Progenitor cell of endocrine pancreas (in vitro differentiated cells): ENCODE results near the gene KIAA0586. TPM values are rescaled to one million over a fixed set of nuclear protein-coding genes. Genes with fewer than 3 reads are reported as not detected.

Source experiments
- DNase-seq: peaks from one replicate; pipeline ENCODE4 v3.0.0; 2021; ENCODE audit warnings: low spot score; ENCODE audit not compliant: unreplicated experiment
- H3K27ac Mint-ChIP-seq: 2 replicates; pipeline ENCODE4 v1.8.0; 2021; ENCODE audit warnings: mild to moderate bottlenecking, moderate library complexity, mixed read lengths
- H3K27me3 Mint-ChIP-seq: 2 replicates; pipeline ENCODE4 v1.8.0; 2021; ENCODE audit warnings: mixed read lengths
- H3K36me3 Mint-ChIP-seq: 2 replicates; pipeline ENCODE4 v1.8.0; 2022; ENCODE audit warnings: mixed read lengths; ENCODE audit not compliant: insufficient read depth
- H3K4me1 Mint-ChIP-seq: 2 replicates; pipeline ENCODE4 v1.8.0; 2021; ENCODE audit warnings: low read depth, mixed read lengths
- H3K4me3 Mint-ChIP-seq: 2 replicates; pipeline ENCODE4 v1.8.0; 2021; ENCODE audit warnings: low read depth, mild to moderate bottlenecking, moderate library complexity, mixed read lengths
- H3K9me3 Mint-ChIP-seq: 2 replicates; pipeline ENCODE4 v1.8.0; 2021; ENCODE audit warnings: low read depth, mixed read lengths
- CTCF ChIP-seq: fragments of 200-600 bp; sonication (generic); IDR thresholded peaks from one replicate; pipeline ENCODE4 v1.5.0; 2021; ENCODE audit warnings: antibody characterized with exemption, mild to moderate bottlenecking; ENCODE audit not compliant: unreplicated experiment
- total RNA-seq: library from RNA; stranded (reverse); gene quantifications from 2 replicates; pipeline ENCODE4 v1.2.1, GENCODE V29; 2021

The KIAA0586 gene
- total RNA-seq, 1 donor from 2014 or later, result 17.7 TPM

- peaks cover 13% of the 10 kb centered on the region for H3K27me3 Mint-ChIP-seq
- no peak for DNase-seq
- TF ChIP-seq CTCF, result no peak
- no peak overlapping the region for H3K4me3 Mint-ChIP-seq
- H3K4me1 Mint-ChIP-seq, result peaks cover 3% of the 10 kb centered on the region
- H3K9me3 Mint-ChIP-seq, result no peaks in the 10 kb centered on the region
- no peak overlapping the region for H3K27ac Mint-ChIP-seq
- H3K36me3 Mint-ChIP-seq, result peaks cover 4% of the 10 kb centered on the region
Measured at GRCh38 chr14:58398495-58398894, 29.0 kb upstream of the KIAA0586 start.

GRCh38 chr14:58398895-58399294 lies 28.6 kb upstream of the KIAA0586 start:
- no peak overlapping the region for H3K4me3 Mint-ChIP-seq
- no peak for DNase-seq
- peaks cover 3% of the 10 kb centered on the region for H3K4me1 Mint-ChIP-seq
- peaks cover 10% of the 10 kb centered on the region for H3K27me3 Mint-ChIP-seq
- no peaks in the 10 kb centered on the region for H3K9me3 Mint-ChIP-seq
- H3K36me3 Mint-ChIP-seq, result peaks cover 4% of the 10 kb centered on the region
- TF ChIP-seq CTCF, result no peak
- H3K27ac Mint-ChIP-seq, result no peak overlapping the region

- TF ChIP-seq CTCF, result no peak
- Mint-ChIP-seq H3K36me3 (peaks cover 7% of the 10 kb centered on the region), H3K9me3 (no peaks in the 10 kb centered on the region), H3K27me3 (peaks cover 6% of the 10 kb centered on the region), H3K4me3 (no peak overlapping the region), H3K4me1 (no peaks in the 10 kb centered on the region), H3K27ac (no peak overlapping the region)
- DNase-seq, result no peak
Measured at GRCh38 chr14:58401587-58401986, 25.9 kb upstream of the KIAA0586 start.

DNA sequence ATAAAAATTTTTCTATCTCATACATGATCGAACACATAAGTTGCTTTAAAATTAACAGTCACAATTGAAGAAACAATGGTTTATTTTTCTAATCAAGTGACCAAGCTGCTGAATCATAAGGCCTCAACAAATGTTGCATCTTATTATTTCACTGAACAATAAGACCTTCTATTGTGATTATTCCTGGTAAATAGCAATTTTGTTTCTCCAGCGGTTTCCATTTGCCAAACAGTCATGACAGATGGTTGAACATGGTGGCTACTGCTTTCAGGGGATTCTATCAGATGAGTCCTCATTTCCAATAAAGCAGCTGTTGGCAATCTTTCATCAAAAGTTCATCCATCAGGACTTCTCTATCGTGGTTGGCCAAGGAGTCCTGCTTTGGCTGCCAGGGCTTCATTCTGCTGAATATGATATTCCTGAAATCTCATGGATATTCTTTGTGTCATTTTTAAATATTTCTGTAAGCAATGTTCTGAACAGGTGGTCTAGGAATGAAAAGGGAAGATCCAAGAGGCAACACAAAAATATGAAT lies 18.8 kb upstream of the KIAA0586 start:
- Mint-ChIP-seq H3K4me3 (no peak overlapping the region), H3K9me3 (peaks cover 2% of the 10 kb centered on the region), H3K36me3 (peaks cover 19% of the 10 kb centered on the region), H3K27me3 (no peaks in the 10 kb centered on the region), H3K27ac (no peak overlapping the region), H3K4me1 (peaks cover 3% of the 10 kb centered on the region)
- DNase-seq, result no peak
- TF ChIP-seq CTCF, result no peak

DNA sequence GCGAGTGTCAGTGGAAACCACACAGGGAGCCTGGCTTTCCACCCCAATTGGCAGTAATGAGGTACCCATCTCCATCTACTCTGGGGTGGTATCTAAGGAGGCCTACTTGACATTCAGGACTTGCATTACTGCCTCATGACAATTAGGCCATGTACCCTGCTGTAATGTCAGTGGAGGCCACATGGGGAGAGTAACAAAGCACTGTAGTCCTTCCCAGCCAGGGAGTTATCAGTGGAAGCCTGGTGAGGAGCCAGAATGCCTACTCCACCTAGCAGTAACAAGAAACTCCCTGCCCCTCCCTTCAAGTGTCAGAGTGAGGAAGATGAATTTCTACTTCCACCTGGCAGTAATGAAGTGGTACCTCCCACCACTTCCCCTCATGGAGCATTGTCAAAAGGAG lies 12.7 kb upstream of the KIAA0586 start:
- H3K4me3 Mint-ChIP-seq, result no peak overlapping the region
- H3K27me3 Mint-ChIP-seq, result no peaks in the 10 kb centered on the region
- DNase-seq, result no peak
- H3K9me3 Mint-ChIP-seq, result peaks cover 5% of the 10 kb centered on the region
- H3K27ac Mint-ChIP-seq, result no peak overlapping the region
- no peak for TF ChIP-seq CTCF
- peaks cover 28% of the 10 kb centered on the region for H3K36me3 Mint-ChIP-seq
- peaks cover 3% of the 10 kb centered on the region for H3K4me1 Mint-ChIP-seq
